Measurements from ENCODE around the gene GIMAP1. TPM values are rescaled to one million over a fixed set of nuclear protein-coding genes. Genes with fewer than 3 reads are reported as not detected.

The GIMAP1 gene
- total and polyA plus RNA-seq, 4 experiments from 2014 or later = 36.6 to 97.6 (median 81.5) TPM

Other genes with a start within 250 kb of the GIMAP1 start
- 100 to 1,000 TPM; 464 to 476 TPM for gene GIMAP7, start 201.7 kb upstream of the GIMAP1 start, total RNA-seq
- gene GIMAP7, start 201.7 kb upstream of the GIMAP1 start, polyA plus RNA-seq = 1,000 to 10,000 TPM in 1 of 2 donors, 100 to 1,000 TPM in 1; 557 to 1,096 TPM
- 100 to 1,000 TPM; 418 to 448 TPM for gene GIMAP4, start 149.2 kb upstream of the GIMAP1 start, total RNA-seq
- gene GIMAP4, start 149.2 kb upstream of the GIMAP1 start, polyA plus RNA-seq = 100 to 1,000 TPM; 449 to 613 TPM
- gene GIMAP6, start 84.2 kb upstream of the GIMAP1 start, total RNA-seq = 100 to 1,000 TPM; 158 to 173 TPM
- 100 to 1,000 TPM; 115 to 154 TPM for gene GIMAP6, start 84.2 kb upstream of the GIMAP1 start, polyA plus RNA-seq
- 100 to 1,000 TPM; 238 to 244 TPM for gene GIMAP2, start 30.9 kb upstream of the GIMAP1 start, total RNA-seq
- gene GIMAP2, start 30.9 kb upstream of the GIMAP1 start, polyA plus RNA-seq = 100 to 1,000 TPM in 1 of 2 donors, 10 to 100 TPM in 1; 90.0 to 110 TPM
- 100 to 1,000 TPM; 296 to 297 TPM for gene GIMAP5, start 20.8 kb downstream of the GIMAP1 start, total RNA-seq
- gene GIMAP5, start 20.8 kb downstream of the GIMAP1 start, polyA plus RNA-seq = 100 to 1,000 TPM; 415 to 679 TPM
- 1 to 10 TPM; 1.6 to 2.3 TPM for gene TMEM176B, start 83.8 kb downstream of the GIMAP1 start, total RNA-seq
- not detected for gene TMEM176B, start 83.8 kb downstream of the GIMAP1 start, polyA plus RNA-seq
- gene TMEM176A, start 84.2 kb downstream of the GIMAP1 start, total RNA-seq = 1 to 10 TPM; 1.1 to 2.6 TPM
- gene TMEM176A, start 84.2 kb downstream of the GIMAP1 start, polyA plus RNA-seq = under 1 TPM in 1 of 2 donors, not detected in 1; 0.26 TPM
- not detected for gene AOC1, start 135.9 kb downstream of the GIMAP1 start, total RNA-seq
- gene AOC1, start 135.9 kb downstream of the GIMAP1 start, polyA plus RNA-seq = not detected

Measured in CD4-positive, alpha-beta memory T cell (primary cell).